HL-60 (cell line): ENCODE measurements around the gene RUNDC3A.

ENCODE experiments used
- DNase-seq, 2 experiments: peaks; one replicate each; pipeline ENCODE4 v3.0.0-alpha.2; 2010 to 2020; ENCODE audit warnings: low read depth in 1 of 2, low spot score in 1 of 2
- H3K27ac ChIP-seq: fragments of 250-450 bp; sonication (Bioruptor Pico); replicated peaks from 2 replicates; pipeline ENCODE4 v1.5.1; 2020; ENCODE audit warnings: mild to moderate bottlenecking, moderate library complexity
- H3K27me3 ChIP-seq: fragments of 250-450 bp; sonication (Bioruptor Pico); 2 replicates; pipeline ENCODE4 v1.5.1; 2021; ENCODE audit warnings: mild to moderate bottlenecking, moderate library complexity; ENCODE audit not compliant: insufficient read depth, poor library complexity, severe bottlenecking
- H3K4me3 ChIP-seq: replicated peaks from 2 replicates; pipeline ENCODE4 v1.5.1; 2011; ENCODE audit warnings: mild to moderate bottlenecking, control low read depth, low read length; ENCODE audit not compliant: insufficient read depth
- CTCF ChIP-seq: IDR thresholded peaks from one replicate; pipeline ENCODE4 v1.5.1; 2011; ENCODE audit warnings: low read length, control low read depth, inconsistent platforms; ENCODE audit not compliant: insufficient read depth
- GABPA ChIP-seq: IDR thresholded peaks from 2 replicates; pipeline ENCODE4 v1.6.1; 2012; ENCODE audit warnings: low read depth
- POLR2AphosphoS5 ChIP-seq: IDR thresholded peaks from 2 replicates; pipeline ENCODE4 v1.6.1; 2012; ENCODE audit warnings: low read depth
- REST ChIP-seq: IDR thresholded peaks from 2 replicates; pipeline ENCODE4 v1.6.1; 2012; ENCODE audit warnings: low read depth; ENCODE audit not compliant: insufficient replicate concordance
- SPI1 ChIP-seq: IDR thresholded peaks from 2 replicates; pipeline ENCODE4 v1.6.1; 2012; ENCODE audit warnings: low read depth, mild to moderate bottlenecking, borderline replicate concordance

The RUNDC3A gene

GRCh38 chr17:44293509-44294226, 14.7 kb upstream of the RUNDC3A start:
- no peak for DNase-seq

GRCh38 chr17:44297975-44298374, 10.4 kb upstream of the RUNDC3A start:
- no peak for DNase-seq
- no peaks in the 10 kb centered on the region for H3K27me3 ChIP-seq
- TF ChIP-seq POLR2AphosphoS5: no peak
- no peak overlapping the region for H3K4me3 ChIP-seq
- H3K27ac ChIP-seq: no peak overlapping the region

More at GRCh38 chr17:44293509-44294226, 14.7 kb upstream of the RUNDC3A start:
- H3K27ac ChIP-seq: no peak overlapping the region
- H3K27me3 ChIP-seq: no peaks in the 10 kb centered on the region
- H3K4me3 ChIP-seq: no peak overlapping the region
- TF ChIP-seq GABPA: no peak
- no peak for TF ChIP-seq REST
- no peak for TF ChIP-seq POLR2AphosphoS5

- peaks cover 8% of the 10 kb centered on the region for H3K27me3 ChIP-seq
- TF ChIP-seq REST (no peak), CTCF (no peak), SPI1 (no peak), POLR2AphosphoS5 (no peak), GABPA (no peak)
- H3K4me3 ChIP-seq: no peak overlapping the region
- H3K27ac ChIP-seq: no peak overlapping the region
- no peak for DNase-seq
These were observed 3.8 kb upstream of the RUNDC3A start for GRCh38 chr17:44304651-44305050.

- no peak for DNase-seq
- no peak overlapping the region for H3K27ac ChIP-seq
- TF ChIP-seq SPI1 (no peak), POLR2AphosphoS5 (no peak), CTCF (no peak), GABPA (no peak), REST (no peak)
- H3K4me3 ChIP-seq: no peak overlapping the region
- H3K27me3 ChIP-seq: peaks cover 8% of the 10 kb centered on the region
These were observed 814 bp upstream of the RUNDC3A start for GRCh38 chr17:44307387-44308186.
